Liver (tissue), 9 donors: ENCODE results near the gene COMMD10. TPM values are rescaled to one million over a fixed set of nuclear protein-coding genes. Genes with fewer than 3 reads are reported as not detected.

Experiments
- DNase-seq: peaks from one replicate; pipeline ENCODE4 v3.0.0-alpha.2; 2017; ENCODE audit warnings: low spot score
- H3K27ac ChIP-seq, 2 donors: one replicate each; pipeline ENCODE4 v1.7.0; 2013; ENCODE audit warnings: inconsistent platforms in 2 of 2, low read length in 2 of 2, control low read depth in 1 of 2, low read depth in 1 of 2, mild to moderate bottlenecking in 1 of 2
- H3K27me3 ChIP-seq, 4 donors: one replicate each; pipeline versions ENCODE4 v1.6.1 to v1.7.0; 2013; ENCODE audit warnings: low read length in 3 of 4, inconsistent platforms in 1 of 4, mild to moderate bottlenecking in 1 of 4, moderate library complexity in 1 of 4; ENCODE audit not compliant: control insufficient read depth in 4 of 4, insufficient read depth in 4 of 4
- H3K36me3 ChIP-seq, 4 donors: one replicate each; pipeline versions ENCODE4 v1.6.1 to v1.7.0; 2013; ENCODE audit warnings: low read length in 3 of 4, mild to moderate bottlenecking in 3 of 4, low read depth in 1 of 4, moderate library complexity in 1 of 4; ENCODE audit not compliant: control insufficient read depth in 4 of 4, insufficient read depth in 3 of 4
- H3K4me1 ChIP-seq, 4 donors: one replicate each; pipeline versions ENCODE4 v1.6.1 to v1.7.0; 2013; ENCODE audit warnings: low read length in 3 of 4, mild to moderate bottlenecking in 3 of 4, moderate library complexity in 1 of 4; ENCODE audit not compliant: control insufficient read depth in 4 of 4, insufficient read depth in 4 of 4
- H3K4me3 ChIP-seq, 3 donors: one replicate each; pipeline versions ENCODE4 v1.6.1 to v1.7.0; 2013; ENCODE audit warnings: low read length in 3 of 3, control low read depth in 1 of 3, low read depth in 1 of 3, mild to moderate bottlenecking in 1 of 3
- H3K9ac ChIP-seq, 2 donors: one replicate each; pipeline ENCODE4 v1.7.0; 2013; ENCODE audit warnings: low read length in 2 of 2, mild to moderate bottlenecking in 2 of 2, moderate library complexity in 2 of 2, control low read depth in 1 of 2, low read depth in 1 of 2
- H3K9me3 ChIP-seq, 4 donors: one replicate each; pipeline versions ENCODE4 v1.6.1 to v1.7.0; 2013; ENCODE audit warnings: low read length in 3 of 4; ENCODE audit not compliant: control insufficient read depth in 4 of 4
- ATF3 ChIP-seq: IDR thresholded peaks from 2 replicates; pipeline ENCODE4 v1.6.1; 2016; ENCODE audit warnings: antibody characterized with exemption
- EGR1 ChIP-seq, 2 donors: IDR thresholded peaks; 2 replicates each; pipeline ENCODE4 v1.6.1; 2016 to 2018; ENCODE audit warnings: antibody characterized with exemption in 2 of 2, low read depth in 2 of 2
- FOXA1 ChIP-seq: IDR thresholded peaks from 2 replicates; pipeline ENCODE4 v1.6.1; 2016; ENCODE audit warnings: antibody characterized with exemption
- FOXA2 ChIP-seq: IDR thresholded peaks from 2 replicates; pipeline ENCODE4 v1.6.1; 2016; ENCODE audit warnings: antibody characterized with exemption
- GABPA ChIP-seq, 2 donors: IDR thresholded peaks in 1 of 2; conservative IDR thresholded peaks in 1 of 2; 2 replicates each; pipeline ENCODE4 v1.6.1; 2016; ENCODE audit warnings: antibody characterized with exemption in 2 of 2, mild to moderate bottlenecking in 1 of 2, moderate library complexity in 1 of 2
- HNF4A ChIP-seq, 2 donors: conservative IDR thresholded peaks; 2 replicates each; pipeline ENCODE4 v1.6.1; 2016; ENCODE audit warnings: antibody characterized with exemption in 2 of 2, mild to moderate bottlenecking in 2 of 2
- HNF4G ChIP-seq: IDR thresholded peaks from 2 replicates; pipeline ENCODE4 v1.6.1; 2016; ENCODE audit warnings: antibody characterized with exemption
- NR2F2 ChIP-seq: IDR thresholded peaks from 2 replicates; pipeline ENCODE4 v1.6.1; 2016; ENCODE audit warnings: antibody characterized with exemption
- RAD21 ChIP-seq, 2 donors: IDR thresholded peaks; 2 replicates each; pipeline ENCODE4 v1.6.1; 2016; ENCODE audit warnings: antibody characterized with exemption in 2 of 2, mild to moderate bottlenecking in 2 of 2
- SP1 ChIP-seq: IDR thresholded peaks from 2 replicates; pipeline ENCODE4 v1.6.1; 2018; ENCODE audit warnings: antibody characterized with exemption, mild to moderate bottlenecking
- TAF1 ChIP-seq: conservative IDR thresholded peaks from 2 replicates; pipeline ENCODE4 v1.6.1; 2016; ENCODE audit warnings: antibody characterized with exemption, mild to moderate bottlenecking
- YY1 ChIP-seq: IDR thresholded peaks from 2 replicates; pipeline ENCODE4 v1.6.1; 2016; ENCODE audit warnings: antibody characterized with exemption, mild to moderate bottlenecking
- ZBTB33 ChIP-seq: IDR thresholded peaks from 2 replicates; pipeline ENCODE4 v1.6.1; 2016; ENCODE audit warnings: antibody characterized with exemption
- WGBS: extraction: QIAGEN DNeasy Blood & Tissue Kit; methylation state at CpG from one replicate; pipeline ENCODE4 v1.1.7; 2013; 5-methylcytosine and 5-hydroxymethylcytosine counted together
- polyA plus RNA-seq, 2 donors: library from polyadenylated mRNA; stranded (reverse) in 1 of 2; unstranded in 1 of 2; fragments of 200-250 nt in 1 of 2; fragments of >200 nt in 1 of 2; fragmentation: Nextera tagmentation in 1 of 2; extraction: Ambion mirVana in 1 of 2; gene quantifications; one replicate each; pipeline versions ENCODE4 v1.2.1 to v1.2.3, GENCODE V29; 2013 to 2015
- total RNA-seq, 2 donors: library from RNA; depleted of rRNA; stranded (reverse); fragments of >200 nt; gene quantifications; one replicate each; pipeline ENCODE4 v1.2.3, GENCODE V29; 2014
- TF ChIP-seq, protein P1 (sequence below): IDR thresholded peaks from 2 replicates; pipeline ENCODE4 v1.6.1; 2016; ENCODE audit warnings: antibody characterized with exemption, mild to moderate bottlenecking
- TF ChIP-seq, protein P2 (sequence below): fragments of 150-350 bp; IDR thresholded peaks from 2 replicates; pipeline ENCODE4 v1.5.1; 2017; ENCODE audit warnings: improper control_type of control experiment, low read depth, low read length; ENCODE audit not compliant: missing input control
- donor health status: healthy.
- donor health status: healthy.
- donor health status: healthy.
- donor health status: healthy.
- donor health status: healthy.

COMMD10 gene
- total and polyA plus RNA-seq, 4 donors, result 8.9 to 30.5 (median 19.3) TPM

GRCh38 chr5:116115163-116115562, 30.3 kb downstream of the COMMD10 start:
- H3K36me3 ChIP-seq, result peaks cover 0 to 3% (median under 1%) of the 10 kb centered on the region in 4 donors

More at GRCh38 chr5:116115163-116115562, 30.3 kb downstream of the COMMD10 start:
- Histone ChIP-seq H3K9me3 (peaks cover 0 to 8% (median 5%) of the 10 kb centered on the region in 4 donors), H3K4me1 (no peaks in the 10 kb centered on the region), H3K4me3 (no peak overlapping the region), H3K27me3 (no peaks in the 10 kb centered on the region), H3K9ac (no peak overlapping the region), H3K27ac (no peak overlapping the region)
- TF ChIP-seq YY1 (no peak), SP1 (no peak), RAD21 (IDR thresholded peaks at IDR 0.05) (no peak), ZBTB33 (no peak), EGR1 (IDR thresholded peaks at IDR 0.05; ENCODE audit: low read depth in 2 of 2) (no peak), HNF4A (conservative IDR thresholded peaks at IDR 0.05) (no peak), TAF1 (no peak), NR2F2 (no peak), FOXA2 (no peak), HNF4G (no peak), FOXA1 (no peak), ATF3 (no peak), GABPA (IDR thresholded peaks at IDR 0.05 in 1 of 2, conservative IDR thresholded peaks at IDR 0.05 in 1 of 2) (no peak)
- TF ChIP-seq, protein P1, sequence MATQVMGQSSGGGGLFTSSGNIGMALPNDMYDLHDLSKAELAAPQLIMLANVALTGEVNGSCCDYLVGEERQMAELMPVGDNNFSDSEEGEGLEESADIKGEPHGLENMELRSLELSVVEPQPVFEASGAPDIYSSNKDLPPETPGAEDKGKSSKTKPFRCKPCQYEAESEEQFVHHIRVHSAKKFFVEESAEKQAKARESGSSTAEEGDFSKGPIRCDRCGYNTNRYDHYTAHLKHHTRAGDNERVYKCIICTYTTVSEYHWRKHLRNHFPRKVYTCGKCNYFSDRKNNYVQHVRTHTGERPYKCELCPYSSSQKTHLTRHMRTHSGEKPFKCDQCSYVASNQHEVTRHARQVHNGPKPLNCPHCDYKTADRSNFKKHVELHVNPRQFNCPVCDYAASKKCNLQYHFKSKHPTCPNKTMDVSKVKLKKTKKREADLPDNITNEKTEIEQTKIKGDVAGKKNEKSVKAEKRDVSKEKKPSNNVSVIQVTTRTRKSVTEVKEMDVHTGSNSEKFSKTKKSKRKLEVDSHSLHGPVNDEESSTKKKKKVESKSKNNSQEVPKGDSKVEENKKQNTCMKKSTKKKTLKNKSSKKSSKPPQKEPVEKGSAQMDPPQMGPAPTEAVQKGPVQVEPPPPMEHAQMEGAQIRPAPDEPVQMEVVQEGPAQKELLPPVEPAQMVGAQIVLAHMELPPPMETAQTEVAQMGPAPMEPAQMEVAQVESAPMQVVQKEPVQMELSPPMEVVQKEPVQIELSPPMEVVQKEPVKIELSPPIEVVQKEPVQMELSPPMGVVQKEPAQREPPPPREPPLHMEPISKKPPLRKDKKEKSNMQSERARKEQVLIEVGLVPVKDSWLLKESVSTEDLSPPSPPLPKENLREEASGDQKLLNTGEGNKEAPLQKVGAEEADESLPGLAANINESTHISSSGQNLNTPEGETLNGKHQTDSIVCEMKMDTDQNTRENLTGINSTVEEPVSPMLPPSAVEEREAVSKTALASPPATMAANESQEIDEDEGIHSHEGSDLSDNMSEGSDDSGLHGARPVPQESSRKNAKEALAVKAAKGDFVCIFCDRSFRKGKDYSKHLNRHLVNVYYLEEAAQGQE, result no peak
- TF ChIP-seq, protein P2, sequence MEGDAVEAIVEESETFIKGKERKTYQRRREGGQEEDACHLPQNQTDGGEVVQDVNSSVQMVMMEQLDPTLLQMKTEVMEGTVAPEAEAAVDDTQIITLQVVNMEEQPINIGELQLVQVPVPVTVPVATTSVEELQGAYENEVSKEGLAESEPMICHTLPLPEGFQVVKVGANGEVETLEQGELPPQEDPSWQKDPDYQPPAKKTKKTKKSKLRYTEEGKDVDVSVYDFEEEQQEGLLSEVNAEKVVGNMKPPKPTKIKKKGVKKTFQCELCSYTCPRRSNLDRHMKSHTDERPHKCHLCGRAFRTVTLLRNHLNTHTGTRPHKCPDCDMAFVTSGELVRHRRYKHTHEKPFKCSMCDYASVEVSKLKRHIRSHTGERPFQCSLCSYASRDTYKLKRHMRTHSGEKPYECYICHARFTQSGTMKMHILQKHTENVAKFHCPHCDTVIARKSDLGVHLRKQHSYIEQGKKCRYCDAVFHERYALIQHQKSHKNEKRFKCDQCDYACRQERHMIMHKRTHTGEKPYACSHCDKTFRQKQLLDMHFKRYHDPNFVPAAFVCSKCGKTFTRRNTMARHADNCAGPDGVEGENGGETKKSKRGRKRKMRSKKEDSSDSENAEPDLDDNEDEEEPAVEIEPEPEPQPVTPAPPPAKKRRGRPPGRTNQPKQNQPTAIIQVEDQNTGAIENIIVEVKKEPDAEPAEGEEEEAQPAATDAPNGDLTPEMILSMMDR, result no peak
- no peak for DNase-seq
- 31% methylated on average over 1 of the region's 1 CpG for WGBS
